HEK293 (cell line): Measurements from ENCODE around the gene KIF1A.

Source experiments
- CTCF ChIA-PET: fragments of 350-600 bp; formaldehyde crosslinking; extraction: SDS; loops from one replicate; lab custom pipeline; 2021; ENCODE audit warnings: antibody characterized with exemption; lab: Yijun Ruan, JAX
- POLR2A ChIA-PET: fragments of 300-600 bp; formaldehyde crosslinking; extraction: SDS; loops from one replicate; lab custom pipeline; 2020; ENCODE audit warnings: antibody characterized with exemption, inconsistent platforms; lab: Yijun Ruan, JAX
- H3K27ac ChIP-seq: fragments of 200-500 bp; sonication (Bioruptor generic); 2 replicates; pipeline ENCODE4 v1.5.1; 2014; ENCODE audit warnings: low read depth, low read length, control low read depth, inconsistent platforms; ENCODE audit errors: extremely low read depth
- H3K36me3 ChIP-seq, 2 experiments: fragments of 200-500 bp in 1 of 2; sonication (Bioruptor generic) in 1 of 2; 1 replicate in 1 of 2; 2 replicates in 1 of 2; pipeline ENCODE4 v1.5.1; 2014 to 2017; ENCODE audit warnings: inconsistent platforms in 2 of 2, low read length in 2 of 2; ENCODE audit not compliant: control insufficient read depth in 2 of 2, insufficient read depth in 1 of 2
- H3K4me1 ChIP-seq: fragments of 200-500 bp; sonication (Bioruptor generic); 2 replicates; pipeline ENCODE4 v1.5.1; 2014; ENCODE audit warnings: mild to moderate bottlenecking, low read length, inconsistent platforms; ENCODE audit not compliant: control insufficient read depth, insufficient read depth
- H3K4me3 ChIP-seq: 2 replicates; pipeline ENCODE4 v1.5.1; 2011; ENCODE audit warnings: low read depth, mild to moderate bottlenecking, control low read depth, low read length, moderate library complexity
- H3K9me3 ChIP-seq: fragments of 200-500 bp; sonication (Bioruptor generic); 2 replicates; pipeline ENCODE4 v1.5.1; 2014; ENCODE audit warnings: low read depth, low read length, inconsistent platforms; ENCODE audit not compliant: control insufficient read depth, insufficient read depth
- ELK4 ChIP-seq: IDR thresholded peaks from 2 replicates; pipeline ENCODE4 v1.6.1; 2011; ENCODE audit warnings: mild to moderate bottlenecking, low read depth, low read length, borderline replicate concordance
- GLIS1 ChIP-seq: fragments of 450-650 bp; formaldehyde crosslinking; IDR thresholded peaks from 2 replicates; pipeline ENCODE4 v1.5.1; 2016; ENCODE audit warnings: missing biosample characterization, missing genetic modification characterization
- HOXD13 ChIP-seq: sonication (generic); formaldehyde crosslinking; IDR thresholded peaks from 2 replicates; pipeline ENCODE4 v1.8.0; 2022; ENCODE audit warnings: missing genetic modification reagents, borderline replicate concordance
- PRDM6 ChIP-seq: fragments of 450-650 bp; formaldehyde crosslinking; IDR thresholded peaks from 2 replicates; pipeline ENCODE4 v1.5.1; 2017; ENCODE audit warnings: missing biosample characterization, missing genetic modification characterization
- REST ChIP-seq: fragments of 450-650 bp; formaldehyde crosslinking; IDR thresholded peaks from 2 replicates; pipeline ENCODE4 v1.5.1; 2016; ENCODE audit warnings: missing biosample characterization, missing genetic modification characterization
- SETDB1 ChIP-seq: IDR thresholded peaks from one replicate; pipeline ENCODE4 v1.6.1; 2017; ENCODE audit warnings: mild to moderate bottlenecking, low read length, moderate library complexity, mixed read lengths; ENCODE audit not compliant: insufficient read length
- TSHZ1 ChIP-seq: fragments of 450-650 bp; formaldehyde crosslinking; IDR thresholded peaks from 2 replicates; pipeline ENCODE4 v1.5.1; 2016; ENCODE audit warnings: missing biosample characterization, missing genetic modification characterization, borderline replicate concordance
- ZBTB21 ChIP-seq: fragments of 450-650 bp; formaldehyde crosslinking; IDR thresholded peaks from 2 replicates; pipeline ENCODE4 v1.5.1; 2017; ENCODE audit warnings: missing biosample characterization, missing genetic modification characterization
- ZBTB8A ChIP-seq: fragments of 450-650 bp; formaldehyde crosslinking; IDR thresholded peaks from 2 replicates; pipeline ENCODE4 v1.5.1; 2016; ENCODE audit warnings: missing biosample characterization, missing genetic modification characterization
- ZNF26 ChIP-seq: fragments of 450-650 bp; formaldehyde crosslinking; IDR thresholded peaks from 2 replicates; pipeline ENCODE4 v1.5.1; 2016; ENCODE audit warnings: missing biosample characterization, missing genetic modification characterization
- ZNF335 ChIP-seq: fragments of 450-650 bp; formaldehyde crosslinking; conservative IDR thresholded peaks from 2 replicates; pipeline ENCODE4 v1.5.1; 2016; ENCODE audit warnings: missing biosample characterization, missing genetic modification characterization
- ZNF398 ChIP-seq: fragments of 450-650 bp; formaldehyde crosslinking; IDR thresholded peaks from 2 replicates; pipeline ENCODE4 v1.5.1; 2017; ENCODE audit warnings: missing biosample characterization, missing genetic modification characterization
- ZNF473 ChIP-seq: fragments of 450-650 bp; formaldehyde crosslinking; IDR thresholded peaks from 2 replicates; pipeline ENCODE4 v1.5.1; 2017; ENCODE audit warnings: missing biosample characterization, missing genetic modification characterization
- ZNF596 ChIP-seq: fragments of 450-650 bp; IDR thresholded peaks from 2 replicates; pipeline ENCODE4 v1.5.0; 2018; ENCODE audit warnings: missing biosample characterization, mild to moderate bottlenecking, missing genetic modification characterization, moderate library complexity
- ZNF600 ChIP-seq: fragments of 450-650 bp; formaldehyde crosslinking; IDR thresholded peaks from 2 replicates; pipeline ENCODE4 v1.5.1; 2016; ENCODE audit warnings: missing biosample characterization, missing genetic modification characterization
- ZNF624 ChIP-seq: fragments of 450-650 bp; formaldehyde crosslinking; IDR thresholded peaks from 2 replicates; pipeline ENCODE4 v1.5.1; 2017; ENCODE audit warnings: missing biosample characterization, missing genetic modification characterization
- ZNF792 ChIP-seq: fragments of 450-650 bp; formaldehyde crosslinking; IDR thresholded peaks from 2 replicates; pipeline ENCODE4 v1.5.1; 2016; ENCODE audit warnings: missing biosample characterization, missing genetic modification characterization

The KIF1A gene

GRCh38 chr2:240814946-240815760, 4.9 kb downstream of the KIF1A start (continued):
- no peak for TF ChIP-seq PRDM6 (tag by site-specific recombination)

- Histone ChIP-seq H3K9me3 (no peaks in the 10 kb centered on the region), H3K36me3 (peaks cover 0 to 14% of the 10 kb centered on the region in 2 experiments; a peak in 2 of 3 replicates), H3K4me3 (no peak overlapping the region), H3K4me1 (no peaks in the 10 kb centered on the region), H3K27ac (no peak overlapping the region)
- TF ChIP-seq ZNF624 (tag by site-specific recombination) (0 out of 2 replicates have a peak, but pooled peaks have one; percentile 65), TSHZ1 (tag by site-specific recombination) (no peak), ZNF600 (no peak), ZNF596 (tag by site-specific recombination) (no peak), ZNF335 (no peak), SETDB1 (peak; percentile 81)
- ChIA-PET POLR2A (no interaction called here), CTCF (interaction anchor here (0.5 to 0.6 kb wide), 3 partner anchors 9 to 79 kb away, joined by 3 to 5 read pairs (median 4); no protein-coding TSS in a partner anchor)
Observed at GRCh38 chr2:240814280-240814679, 5.7 kb downstream of the KIF1A start.

- ChIA-PET CTCF (interaction anchor here (0.6 kb wide), 1 partner anchor 78 kb away, joined by 5 read pairs; no protein-coding TSS in a partner anchor), POLR2A (no interaction called here)
- H3K36me3 ChIP-seq = peaks cover 0 to 14% of the 10 kb centered on the region in 2 experiments; a peak in 2 of 3 replicates
- no peak overlapping the region for H3K4me3 ChIP-seq
- no peaks in the 10 kb centered on the region for H3K4me1 ChIP-seq
- no peaks in the 10 kb centered on the region for H3K9me3 ChIP-seq
- no peak overlapping the region for H3K27ac ChIP-seq
- TF ChIP-seq HOXD13 (CRISPR knock-in tag) (no peak), ZNF26 (no peak), ZNF398 (no peak), ZNF473 (no peak), ZNF792 (no peak), ZBTB21 (tag by site-specific recombination) (no peak), GLIS1 (tag by site-specific recombination) (no peak), ZBTB8A (tag by site-specific recombination) (no peak), REST (tag by site-specific recombination) (no peak), ELK4 (no peak)
Observed at GRCh38 chr2:240813231-240813921, 6.6 kb downstream of the KIF1A start.
